HG02763 (cell line): ENCODE results near the gene CEP128.

Experiments used
- ATAC-seq: cut with Tn5 transposase; IDR thresholded peaks from one replicate; pipeline ENCODE4 v1.9.1; 2021; ENCODE audit warnings: mild to moderate bottlenecking, moderate library complexity; ENCODE audit not compliant: unreplicated experiment

Gene CEP128

DNA sequence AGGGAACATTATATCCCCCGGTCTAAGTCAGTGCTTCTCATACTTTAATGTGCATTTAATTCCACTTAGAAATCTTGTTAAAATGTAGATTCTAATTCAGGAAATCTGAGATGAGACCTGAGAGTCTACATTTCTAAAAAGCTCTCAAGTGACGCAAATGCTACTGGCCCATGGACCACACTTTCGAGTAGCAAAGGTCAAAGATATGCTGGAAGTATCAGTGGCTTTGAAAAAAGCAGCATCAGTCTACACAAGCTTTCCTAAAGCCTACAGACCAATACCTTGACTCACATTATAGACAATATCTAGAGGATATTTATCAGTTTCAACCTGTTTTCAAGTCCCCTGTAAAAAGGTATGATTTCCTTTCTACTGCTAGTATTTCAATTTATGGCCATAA lies 248.6 kb downstream of the CEP128 start:
- ATAC-seq = no peak

GRCh38 chr14:80681651-80682050 lies 259.9 kb downstream of the CEP128 start:
- no peak for ATAC-seq

DNA sequence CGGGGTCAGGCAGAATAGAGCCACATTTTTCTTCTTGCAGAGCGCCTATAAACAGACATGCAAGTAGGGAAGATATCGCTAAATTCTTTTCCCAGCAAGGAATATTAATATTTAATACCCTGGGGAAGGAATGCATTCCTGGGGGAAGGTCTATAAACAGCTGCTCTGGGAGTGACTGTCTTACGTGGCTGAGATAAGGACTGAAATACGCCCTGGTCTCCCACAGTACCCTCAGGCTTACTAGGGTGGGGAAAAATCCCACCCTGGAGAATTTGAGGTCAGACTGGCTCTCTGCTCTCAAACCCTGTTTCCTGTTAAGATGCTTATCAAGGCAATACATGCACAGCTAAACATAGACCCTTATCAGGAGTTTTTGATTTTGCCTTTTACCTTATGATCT lies 262.3 kb downstream of the CEP128 start:
- ATAC-seq = no peak

DNA sequence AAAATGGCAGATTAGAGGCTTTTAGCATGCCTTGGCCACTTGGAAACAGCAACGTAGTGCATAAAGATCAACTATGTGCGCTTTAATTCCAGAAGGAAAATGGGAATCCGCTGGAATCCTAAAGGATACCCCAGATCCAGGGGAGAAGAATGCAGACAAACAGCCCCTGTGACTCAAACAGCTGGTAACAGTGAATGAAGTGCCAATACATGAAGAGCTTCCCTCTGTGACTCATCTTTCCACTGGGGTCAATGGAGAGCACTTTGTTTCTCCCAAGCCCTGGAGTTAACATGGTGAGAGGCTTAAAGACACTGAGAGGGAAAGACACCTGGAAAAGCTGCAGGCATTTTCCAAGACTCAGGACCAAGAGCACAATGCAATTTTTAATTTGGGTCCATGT lies 263.1 kb downstream of the CEP128 start:
- ATAC-seq = no peak

DNA sequence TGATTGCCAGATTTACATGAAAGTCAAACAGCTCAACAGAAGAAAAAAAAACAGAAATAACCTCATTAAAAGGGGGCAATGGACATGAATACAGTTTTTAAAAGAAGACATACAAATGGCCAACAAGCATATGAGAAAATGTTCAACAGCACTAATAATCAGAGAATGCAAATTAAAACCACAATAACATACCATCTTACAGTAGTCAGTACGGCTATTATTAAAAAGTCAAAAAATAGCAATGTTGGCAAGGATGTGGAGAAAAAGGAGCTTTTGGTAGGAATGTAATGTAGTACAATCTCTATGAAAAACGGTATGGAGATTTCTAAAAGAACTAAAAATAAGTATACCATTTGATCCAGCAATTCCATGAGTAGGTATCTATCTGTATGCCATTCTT lies 272.1 kb downstream of the CEP128 start:
- no peak for ATAC-seq

DNA sequence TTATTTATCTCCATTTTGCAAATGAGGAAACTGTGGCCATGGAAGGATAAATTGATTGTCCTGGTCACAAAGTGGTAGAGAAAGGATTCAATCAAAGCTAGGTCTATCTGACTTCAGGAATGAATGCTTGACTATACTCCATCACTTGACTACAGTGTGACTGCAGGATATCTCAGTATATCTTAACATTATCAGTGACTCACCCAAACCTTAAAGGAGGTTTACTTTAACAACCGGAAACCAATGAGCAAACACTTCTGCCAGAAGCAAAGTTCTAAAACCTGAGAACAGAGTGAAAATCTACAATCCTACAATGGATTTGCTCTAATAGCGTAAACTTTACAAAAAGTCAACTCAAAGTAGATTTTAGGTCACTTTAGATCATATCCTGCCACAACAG lies 277.0 kb downstream of the CEP128 start:
- ATAC-seq = no peak

DNA sequence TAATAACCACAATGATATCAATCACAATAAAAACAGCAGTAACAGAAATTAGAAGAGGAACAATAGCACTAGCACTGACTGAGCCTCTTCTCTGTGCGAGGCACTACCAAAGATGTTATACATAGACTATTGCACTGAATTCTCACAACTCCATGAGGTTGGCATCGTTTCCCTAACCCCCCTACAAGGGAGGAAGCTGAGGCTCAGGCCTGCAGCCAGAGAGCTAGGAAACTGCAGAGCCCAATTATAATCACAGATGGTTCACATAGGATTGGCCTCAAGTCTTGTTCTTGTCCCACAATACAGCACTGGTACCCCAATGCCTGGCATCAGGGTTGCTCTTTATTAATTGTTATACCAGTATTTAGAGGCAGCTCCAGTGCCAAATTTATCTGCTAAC lies 278.0 kb downstream of the CEP128 start:
- no peak for ATAC-seq

DNA sequence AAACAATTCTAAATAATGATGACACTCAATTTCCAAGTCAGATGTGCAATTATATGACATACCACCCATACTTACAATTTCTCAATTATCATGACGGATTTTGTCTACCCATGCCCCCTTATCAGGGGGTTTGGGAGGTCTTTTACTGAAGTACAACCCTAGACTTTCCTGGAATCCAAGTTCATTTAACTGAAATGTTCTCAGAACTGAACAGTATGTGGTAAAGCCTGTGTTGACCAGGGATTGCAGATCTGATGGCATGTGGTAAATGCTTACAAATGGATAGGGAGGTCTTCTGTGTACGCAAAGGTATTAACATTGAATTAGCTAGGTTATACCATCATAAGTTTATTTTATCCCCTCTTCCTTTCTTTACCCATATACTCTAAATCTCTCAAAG lies 281.8 kb downstream of the CEP128 start:
- no peak for ATAC-seq

DNA sequence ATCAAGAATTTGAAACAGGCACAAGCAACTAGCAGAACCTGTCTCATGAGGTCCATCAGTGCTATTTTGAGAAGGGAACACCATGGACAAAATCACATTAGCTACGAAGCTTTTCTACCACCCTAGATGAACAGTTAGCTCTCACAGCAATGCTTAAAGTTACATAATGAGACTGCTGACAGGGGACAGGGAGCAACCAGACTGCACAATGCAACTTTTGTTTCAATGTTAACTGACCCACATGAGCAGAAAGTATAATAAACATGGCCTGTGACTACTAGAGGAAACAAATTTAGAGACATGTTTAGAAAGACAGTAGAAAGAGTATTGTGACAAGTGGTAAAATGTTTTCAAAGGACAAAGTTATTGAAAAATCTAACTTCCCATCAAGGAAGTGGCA lies 282.8 kb downstream of the CEP128 start:
- no peak for ATAC-seq

- no peak for ATAC-seq
Measured at GRCh38 chr14:80658155-80658554, 283.4 kb downstream of the CEP128 start.

DNA sequence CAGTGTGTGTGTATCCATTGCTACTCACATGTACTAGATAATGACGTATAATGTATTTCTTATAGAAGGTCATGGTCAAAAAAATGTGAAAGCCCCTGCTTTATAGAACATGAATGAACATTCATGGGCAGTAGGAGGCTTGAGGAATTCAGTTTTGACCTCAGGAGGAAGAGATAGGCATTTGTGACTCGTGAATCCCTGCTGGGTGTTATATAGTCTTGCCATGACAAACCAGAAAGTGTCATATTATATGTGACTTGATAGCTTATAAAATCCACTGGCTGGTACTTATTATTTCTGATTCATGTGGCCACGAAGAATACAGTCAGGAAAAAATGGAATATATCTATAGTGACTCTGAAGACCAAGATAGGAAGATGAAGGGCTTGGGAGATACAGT lies 287.6 kb downstream of the CEP128 start:
- no peak for ATAC-seq

GRCh38 chr14:80645667-80646413 lies 295.7 kb downstream of the CEP128 start:
- no peak for ATAC-seq

DNA sequence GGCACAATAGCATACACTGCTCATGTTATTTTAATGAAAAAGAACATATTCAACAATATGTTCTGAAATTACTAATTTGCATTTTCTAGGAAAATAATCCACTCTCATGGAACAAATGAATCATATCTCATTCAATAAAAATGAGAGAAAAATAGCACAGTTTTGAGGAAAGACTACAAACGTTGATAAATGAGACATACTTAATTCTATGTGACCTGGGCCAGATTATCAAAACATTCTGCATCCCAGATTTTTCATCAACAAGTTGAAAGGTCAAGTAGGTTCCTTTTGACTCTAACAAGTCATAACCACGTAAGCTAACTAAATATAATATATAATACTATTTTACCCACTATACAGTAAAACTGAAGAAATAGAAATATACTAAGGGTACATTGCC lies 296.7 kb downstream of the CEP128 start:
- ATAC-seq = no peak

GRCh38 chr14:80638620-80639515 lies 302.7 kb downstream of the CEP128 start:
- ATAC-seq = no peak

- no peak for ATAC-seq
Measured at GRCh38 chr14:80637756-80638619, 303.6 kb downstream of the CEP128 start.

- no peak for ATAC-seq
Measured at GRCh38 chr14:80636071-80636470, 305.5 kb downstream of the CEP128 start.

GRCh38 chr14:80634106-80634758 lies 307.3 kb downstream of the CEP128 start:
- ATAC-seq = no peak

DNA sequence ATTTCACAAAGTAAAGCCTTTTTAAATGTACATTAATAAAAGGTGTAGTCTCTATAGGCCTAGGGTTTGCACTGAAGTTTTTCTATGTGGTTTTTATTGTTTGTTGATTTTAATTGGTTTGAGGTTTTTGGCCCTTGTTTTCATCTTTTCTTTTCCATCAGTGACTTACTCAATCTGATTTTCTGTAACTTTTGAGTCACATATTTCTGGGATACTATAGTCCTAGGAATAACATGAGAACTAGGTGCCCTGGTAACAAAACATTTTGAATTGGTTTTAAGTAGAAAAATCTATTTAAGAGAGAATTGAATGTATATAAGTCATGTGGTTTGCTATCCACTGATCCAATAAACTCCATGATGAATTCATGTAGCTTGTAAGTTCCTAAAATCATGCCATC lies 311.9 kb downstream of the CEP128 start:
- no peak for ATAC-seq

GRCh38 chr14:80628547-80628946 lies 313.0 kb downstream of the CEP128 start:
- ATAC-seq = no peak

GRCh38 chr14:80627745-80628144 lies 313.8 kb downstream of the CEP128 start:
- ATAC-seq = no peak

DNA sequence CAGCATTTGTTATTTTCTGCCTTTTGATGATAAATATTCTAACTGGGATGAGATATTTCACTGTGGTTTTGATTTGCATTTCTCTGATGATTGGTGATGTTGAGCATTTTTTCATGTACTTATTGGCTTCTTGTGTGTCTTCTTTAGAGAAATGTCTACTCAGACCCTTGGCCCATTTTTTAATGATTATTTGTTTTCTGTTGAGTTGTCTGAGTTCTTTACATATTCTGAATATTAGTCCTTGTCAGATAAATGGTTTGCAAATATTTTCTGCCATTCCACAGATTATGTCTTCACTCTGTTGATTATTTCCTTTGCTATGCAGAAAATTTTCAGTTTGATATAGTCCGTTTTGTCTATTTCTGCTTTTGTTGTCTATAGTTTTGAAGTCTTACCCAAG lies 317.0 kb downstream of the CEP128 start:
- no peak for ATAC-seq
